Sciatic nerve (tissue), 2 donors: ENCODE data around the gene ABLIM2. TPM values are rescaled to one million over a fixed set of nuclear protein-coding genes. Genes with fewer than 3 reads are reported as not detected.

ENCODE experiments used
- ATAC-seq: fragments of 200-7000 bp; cut with Tn5 transposase; one replicate; pipeline ENCODE4 v1.9.1; 2020; ENCODE audit warnings: mild to moderate bottlenecking, moderate library complexity
- DNase-seq: peaks from one replicate; pipeline ENCODE4 v3.0.0-alpha.2; 2020; ENCODE audit warnings: low spot score
- intact Hi-C: fragments of 100-400 bp; cut with DNase I; formaldehyde crosslinking; loops from one replicate; pipeline ENCODE4 v1.14.2; 2022
- total RNA-seq: library from RNA; stranded (reverse); fragmentation: NEBNext Ultra II Directional; extraction: Animal tissue kit (Norgen Biotek cat#: 25700); gene quantifications from one replicate; pipeline ENCODE4 v1.2.1, GENCODE V29; 2021
- donor health status: DM: no; HTN: no; CAD: no.
- donor health status: DM: no; HTN: no; CAD: no.

The ABLIM2 gene
- total RNA-seq, 1 donor from 2014 or later, result 44.4 TPM

GRCh38 chr4:8163436-8164193 is 5.0 kb upstream of the ABLIM2 start:
- ATAC-seq (no peak), DNase-seq (no peak)
- intact Hi-C loops, result no loop called here

GRCh38 chr4:8163026-8163425 is 4.4 kb upstream of the ABLIM2 start:
- ATAC-seq (no peak), DNase-seq (no peak)
- intact Hi-C loops, result no loop called here

DNA sequence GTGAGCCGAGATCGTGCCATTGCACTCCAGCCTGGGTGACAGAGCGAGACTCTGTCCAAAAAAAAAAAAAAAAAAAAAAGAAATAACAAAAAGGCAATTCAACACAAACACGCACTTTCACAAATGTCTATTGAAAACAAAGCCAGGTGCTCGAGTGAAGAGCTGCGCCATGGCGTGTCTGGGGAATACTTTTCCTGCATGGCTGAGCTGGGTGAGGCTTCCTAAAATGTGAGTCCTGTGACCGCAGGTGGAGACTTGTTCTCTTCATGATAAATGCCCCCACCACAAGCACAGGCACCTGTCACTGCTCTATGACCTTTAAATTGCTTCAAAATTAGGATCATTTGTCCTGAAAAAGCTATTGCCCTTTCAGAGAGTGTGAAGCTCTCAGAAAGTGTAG is 4.0 kb upstream of the ABLIM2 start:
- DNase-seq (no peak), ATAC-seq (no peak)
- intact Hi-C loops, result no loop called here

GRCh38 chr4:8160572-8160971 is 2.0 kb upstream of the ABLIM2 start:
- intact Hi-C loops, result no loop called here
- DNase-seq (no peak), ATAC-seq (no peak)

DNA sequence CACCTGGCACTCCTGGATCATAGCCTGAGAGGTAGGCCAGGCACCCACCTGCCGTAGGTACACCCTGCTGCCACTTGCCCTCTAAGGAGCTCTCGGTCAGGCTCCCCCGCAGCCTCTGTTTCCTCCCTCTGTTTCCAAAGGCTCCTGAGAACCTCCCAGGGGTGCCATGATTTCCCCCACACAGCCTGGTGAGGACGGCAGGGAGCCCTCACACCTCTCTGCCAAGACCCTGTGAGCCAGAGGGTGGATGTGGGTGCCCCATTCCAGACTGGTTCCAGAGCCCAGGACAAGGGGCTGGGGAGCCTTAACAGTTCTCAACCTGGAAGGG is 1.6 kb upstream of the ABLIM2 start:
- DNase-seq (no peak), ATAC-seq (no peak)
- intact Hi-C loops, result no loop called here

GRCh38 chr4:8159537-8160232 is 1.1 kb upstream of the ABLIM2 start:
- ATAC-seq (no peak), DNase-seq (no peak)
- intact Hi-C loops, result no loop called here

DNA sequence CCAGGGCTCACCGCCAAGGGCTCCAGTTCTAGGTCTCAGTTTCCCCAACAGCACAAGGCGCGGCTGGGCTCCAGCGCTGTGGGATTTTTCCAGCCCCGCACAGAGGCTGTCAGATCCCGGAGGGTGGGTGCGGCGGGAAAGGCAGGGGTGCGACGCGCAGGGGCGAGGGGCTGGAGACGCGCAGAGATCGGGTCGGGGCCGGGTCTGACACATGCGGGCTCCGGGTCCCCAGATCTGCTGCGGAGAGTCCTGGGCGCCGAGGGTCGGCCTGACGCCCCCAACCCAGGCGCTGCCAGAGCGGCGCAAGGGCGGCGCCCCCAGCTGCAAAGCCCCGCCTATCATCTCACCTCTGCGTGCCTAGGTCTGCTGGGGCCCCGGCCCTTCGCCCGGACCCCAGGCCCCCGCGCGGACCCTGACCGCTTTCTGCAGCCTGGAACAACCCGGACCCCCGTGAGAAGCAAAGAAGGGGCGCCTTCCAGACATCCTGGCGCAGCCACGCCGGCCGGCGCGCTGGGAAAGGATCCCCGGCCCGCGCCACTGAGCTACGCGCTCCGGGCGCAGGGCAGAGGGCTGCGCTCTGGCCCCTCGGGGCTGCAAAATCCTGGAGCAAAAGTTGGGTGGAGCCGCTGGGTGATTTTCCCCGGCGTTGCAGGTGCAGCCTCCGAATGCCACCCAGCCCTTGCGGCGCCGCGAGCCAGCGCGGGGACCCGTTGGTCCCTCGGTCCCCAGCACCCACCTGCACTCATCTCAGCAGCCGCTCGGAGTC is 486 bp downstream of the ABLIM2 start:
- peak; percentile 70 for DNase-seq
- intact Hi-C loops, result no loop called here
- ATAC-seq, result no peak

DNA sequence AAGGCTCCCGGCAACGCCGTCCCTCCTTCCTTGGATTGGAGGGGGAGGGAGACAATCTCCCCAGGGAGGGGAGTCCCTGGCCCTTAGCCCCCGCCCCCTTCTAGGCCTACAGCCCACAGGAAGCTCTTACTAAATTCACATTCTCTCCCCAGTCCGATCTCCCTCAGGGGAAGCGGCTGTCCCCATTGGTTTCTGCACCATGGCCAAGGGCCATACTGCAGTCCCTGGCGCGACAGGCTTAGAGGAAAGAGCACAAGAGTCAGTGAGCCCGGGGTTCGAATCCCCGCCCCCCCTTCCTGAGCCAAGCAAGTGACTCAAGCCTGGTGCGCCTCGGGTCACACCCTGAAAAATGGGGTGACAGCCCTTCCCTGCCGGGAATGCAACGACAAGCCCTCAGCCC is 1.1 kb downstream of the ABLIM2 start:
- no peak for ATAC-seq
- intact Hi-C loops, result no loop called here

DNA sequence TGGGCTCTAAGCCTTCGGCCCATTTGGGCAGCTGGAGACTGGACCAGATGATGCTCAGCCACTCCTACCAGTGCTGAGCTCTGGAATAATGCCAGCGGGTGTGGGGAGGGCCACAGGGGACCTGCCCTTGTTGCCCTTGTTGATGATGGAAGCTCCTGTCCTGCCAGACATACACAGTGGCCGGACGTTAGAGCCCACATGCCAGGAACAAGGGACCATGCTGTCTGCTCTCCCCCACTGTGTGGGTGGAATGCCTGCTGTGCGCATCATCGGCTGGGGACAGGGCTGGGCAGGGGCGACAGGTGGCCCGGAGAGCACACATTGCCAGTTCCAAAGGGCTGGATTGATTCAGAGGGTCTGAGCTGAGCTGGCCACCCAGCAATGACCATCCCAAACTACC is 2.0 kb downstream of the ABLIM2 start:
- ATAC-seq (no peak), DNase-seq (no peak)
- intact Hi-C loops, result no loop called here

More for the DNA sequence above, 1.1 kb downstream of the ABLIM2 start:
- DNase-seq, result peak; percentile 71

DNA sequence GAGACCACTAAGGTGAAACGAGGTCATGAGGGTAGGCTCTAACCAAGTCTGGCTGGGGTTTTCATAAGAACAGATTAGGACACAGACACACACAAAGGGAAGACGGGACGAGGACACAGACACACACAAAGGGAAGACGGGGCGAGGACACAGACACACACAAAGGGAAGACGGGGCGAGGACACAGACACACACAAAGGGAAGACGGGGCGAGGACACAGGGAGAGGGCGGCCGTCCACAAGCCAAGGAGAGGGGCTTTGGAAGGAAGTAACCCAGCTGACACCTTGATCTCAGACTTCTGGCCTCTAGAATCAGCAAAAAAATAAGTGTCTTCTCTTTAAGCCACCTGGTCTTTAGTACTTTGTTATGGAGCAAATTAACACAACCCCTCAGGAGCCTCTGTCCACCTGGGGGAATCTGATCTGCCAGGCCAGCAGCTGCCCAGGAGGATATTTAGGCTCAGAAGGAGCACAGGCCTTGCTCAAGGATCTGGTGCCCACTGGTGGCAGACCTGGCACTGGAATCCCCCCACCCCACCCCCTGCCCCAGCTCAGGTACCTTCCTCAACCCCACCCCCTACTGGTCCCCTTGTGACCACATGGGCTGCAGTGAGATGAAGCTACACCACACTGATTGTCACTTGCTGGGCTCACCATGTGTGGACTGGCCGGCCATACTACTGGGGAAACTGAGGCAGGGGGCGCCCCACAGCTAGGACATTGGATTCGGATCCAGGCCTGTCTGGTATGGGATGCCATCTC is 2.8 kb downstream of the ABLIM2 start:
- ATAC-seq, result no peak
- intact Hi-C loops, result no loop called here
- DNase-seq, result no peak

GRCh38 chr4:8155048-8155447 is 3.6 kb downstream of the ABLIM2 start:
- ATAC-seq, result no peak
- no peak for DNase-seq
- intact Hi-C loops, result no loop called here

- DNase-seq, result no peak
- ATAC-seq, result no peak
- intact Hi-C loops, result no loop called here
Measured at GRCh38 chr4:8153441-8153840, 5.2 kb downstream of the ABLIM2 start.

- DNase-seq (no peak), ATAC-seq (no peak)
- intact Hi-C loops, result no loop called here
Measured at GRCh38 chr4:8152865-8153257, 5.8 kb downstream of the ABLIM2 start.

DNA sequence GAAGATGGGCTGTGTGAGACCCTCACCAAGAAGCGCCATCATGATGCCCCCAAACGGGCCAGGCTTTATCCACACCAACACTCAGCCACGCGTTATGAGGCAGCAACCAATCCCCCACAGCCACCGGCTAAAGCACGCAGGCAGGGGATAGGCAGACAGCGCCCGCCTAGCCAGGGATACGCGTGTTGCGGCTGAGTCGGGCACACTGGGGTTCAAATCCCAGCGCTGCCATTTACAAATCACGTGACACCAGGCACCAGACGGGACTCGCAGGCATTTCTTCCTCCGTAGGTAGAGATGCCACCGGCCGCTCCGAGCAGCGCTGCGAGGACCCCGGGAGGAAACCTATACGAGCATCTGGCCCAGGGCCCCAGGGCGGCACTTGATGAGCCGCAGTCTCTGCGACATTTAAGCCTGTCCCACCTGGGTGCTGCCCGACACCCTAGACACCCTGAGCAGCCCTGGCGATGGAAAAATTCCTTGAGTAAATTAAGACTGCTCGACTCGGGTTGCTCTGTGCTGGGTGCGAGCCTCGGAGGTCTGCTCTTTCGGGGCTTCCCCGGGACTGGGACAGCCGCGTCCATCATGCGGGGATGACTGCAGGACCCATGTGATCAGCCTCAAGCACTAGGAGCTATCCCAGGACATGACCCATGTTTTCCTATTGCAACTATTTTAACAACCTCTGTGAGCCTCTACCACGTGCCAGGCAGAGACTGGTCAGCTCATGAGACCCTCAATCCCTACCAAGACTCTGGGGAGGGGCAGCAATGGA is 6.3 kb downstream of the ABLIM2 start:
- ATAC-seq, result no peak
- intact Hi-C loops, result no loop called here
- no peak for DNase-seq

GRCh38 chr4:8151165-8151650 is 7.4 kb downstream of the ABLIM2 start:
- intact Hi-C loops, result no loop called here
- no peak for DNase-seq
- ATAC-seq, result no peak

DNA sequence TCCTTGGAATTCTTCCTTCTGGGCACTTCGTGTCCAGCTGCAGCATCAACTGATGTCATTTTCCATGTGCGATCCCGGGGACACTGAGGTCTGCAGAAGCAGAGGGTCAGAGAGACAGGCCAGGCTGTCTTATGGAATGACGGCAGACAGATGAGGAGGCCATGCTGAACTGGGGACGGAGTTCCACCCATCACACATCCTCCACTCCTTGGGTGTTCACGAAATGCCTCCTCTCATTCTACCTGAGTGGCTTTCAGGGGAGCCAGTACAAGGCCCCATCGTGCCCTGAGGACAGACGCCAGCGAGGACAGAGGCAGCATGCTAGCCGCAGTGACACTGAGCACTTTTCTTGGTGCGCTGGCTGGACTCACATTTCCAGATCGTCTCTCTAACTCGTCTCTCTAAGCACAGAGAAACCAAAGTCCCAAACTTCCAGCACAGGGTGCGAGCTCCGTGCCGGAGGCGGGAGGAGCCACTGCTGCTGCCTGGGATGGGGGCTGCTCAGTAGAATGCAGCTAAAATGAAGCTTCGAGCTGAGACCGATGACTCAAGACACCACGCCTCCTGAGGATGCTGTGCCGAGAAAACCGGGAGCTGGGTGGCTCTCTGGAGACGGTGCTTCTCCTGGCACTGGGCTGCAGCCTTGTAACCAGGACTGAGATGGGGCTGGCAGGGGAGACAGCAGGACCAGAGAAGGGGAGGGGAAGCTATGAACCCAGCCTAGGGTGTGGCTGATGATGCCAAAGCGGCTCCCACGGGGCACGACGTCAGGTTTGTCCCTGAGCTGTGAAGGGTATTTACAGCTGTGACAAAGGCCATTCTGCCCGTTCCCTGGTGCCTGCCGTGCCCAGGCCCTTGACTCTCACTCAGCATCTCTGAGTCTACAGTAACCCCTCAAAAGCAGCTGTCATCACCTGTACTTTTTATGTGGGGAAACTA is 8.2 kb downstream of the ABLIM2 start:
- DNase-seq, result no peak
- ATAC-seq, result no peak
- intact Hi-C loops, result no loop called here

DNA sequence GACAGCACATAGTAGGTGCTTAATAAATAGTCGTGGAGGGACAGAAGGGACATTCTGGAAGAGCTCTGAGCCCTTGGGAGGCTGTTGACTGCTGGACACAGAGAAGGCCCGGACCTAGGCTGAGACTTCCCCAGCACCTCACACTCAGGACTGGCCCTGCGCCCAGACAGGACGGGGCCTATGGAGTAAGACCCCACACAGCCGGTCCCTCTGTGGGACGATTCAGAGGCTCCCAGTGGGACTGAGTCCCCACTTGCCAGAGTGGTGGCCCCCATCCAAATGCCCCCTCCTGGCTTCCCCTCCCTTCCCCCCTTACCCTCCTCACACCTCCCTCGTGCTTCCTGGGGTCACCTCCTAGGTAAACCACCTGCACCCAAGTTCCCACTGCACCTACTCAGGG is 8.9 kb downstream of the ABLIM2 start:
- intact Hi-C loops, result no loop called here
- DNase-seq, result no peak
- ATAC-seq, result no peak
